CD14-positive monocyte (primary cell): ENCODE data around the gene ACSS1. TPM values are rescaled to one million over a fixed set of nuclear protein-coding genes. Genes with fewer than 3 reads are reported as not detected.

Experiments used
- DNase-seq, 3 donors: peaks; one replicate each; pipeline ENCODE4 v3.0.0-alpha.2; 2011 to 2022
- H2AFZ ChIP-seq: 2 replicates; pipeline ENCODE4 v1.6.0; 2012; ENCODE audit warnings: mild to moderate bottlenecking, low read depth, low read length, inconsistent platforms; ENCODE audit not compliant: insufficient read depth, poor library complexity, severe bottlenecking
- H3K27ac ChIP-seq, 2 donors: 1 replicate in 1 of 2; 2 replicates in 1 of 2; pipeline ENCODE4 v1.5.1; 2012 to 2013; ENCODE audit warnings: low read length in 2 of 2, control low read depth in 1 of 2, inconsistent platforms in 1 of 2, low read depth in 1 of 2, mild to moderate bottlenecking in 1 of 2
- H3K27me3 ChIP-seq, 2 donors: one replicate each; pipeline versions ENCODE4 v1.6.0 to v1.6.1; 2011 to 2013; ENCODE audit warnings: low read length in 2 of 2; ENCODE audit not compliant: control insufficient read depth in 2 of 2, insufficient read depth in 2 of 2
- H3K36me3 ChIP-seq, 2 donors: replicated peaks in 1 of 2; 1 replicate in 1 of 2; 2 replicates in 1 of 2; pipeline versions ENCODE4 v1.5.1 to v1.6.1; 2012 to 2013; ENCODE audit warnings: low read length in 2 of 2, control low read depth in 1 of 2, inconsistent platforms in 1 of 2, mild to moderate bottlenecking in 1 of 2; ENCODE audit not compliant: insufficient read depth in 2 of 2, control insufficient read depth in 1 of 2
- H3K4me1 ChIP-seq, 2 donors: 1 replicate in 1 of 2; 2 replicates in 1 of 2; pipeline versions ENCODE4 v1.5.1 to v1.6.1; 2012 to 2013; ENCODE audit warnings: low read length in 2 of 2, control low read depth in 1 of 2, inconsistent platforms in 1 of 2, mild to moderate bottlenecking in 1 of 2, moderate library complexity in 1 of 2; ENCODE audit not compliant: insufficient read depth in 2 of 2, control insufficient read depth in 1 of 2
- H3K4me2 ChIP-seq: replicated peaks from 2 replicates; pipeline ENCODE3; 2012; ENCODE audit warnings: low read length, moderate library complexity, mild to moderate bottlenecking; ENCODE audit not compliant: poor library complexity, severe bottlenecking; ENCODE audit errors: extremely low read depth
- H3K4me3 ChIP-seq, 3 experiments: fragments of 200-600 bp in 1 of 3; sonication (generic) in 1 of 3; replicated peaks in 1 of 3; 1 replicate in 2 of 3; 2 replicates in 1 of 3; pipeline ENCODE4 v1.5.1; 2011 to 2013; ENCODE audit warnings: low read length in 3 of 3, mild to moderate bottlenecking in 3 of 3, control low read depth in 2 of 3, low read depth in 2 of 3, inconsistent platforms in 1 of 3, moderate library complexity in 1 of 3
- H3K79me2 ChIP-seq: 2 replicates; pipeline ENCODE4 v1.6.0; 2012; ENCODE audit warnings: mild to moderate bottlenecking, control low read depth, inconsistent platforms, low read length, moderate library complexity; ENCODE audit not compliant: insufficient read depth
- H3K9ac ChIP-seq: 2 replicates; pipeline ENCODE4 v1.6.0; 2017; ENCODE audit warnings: low read length, mild to moderate bottlenecking; ENCODE audit not compliant: insufficient read depth, poor library complexity, severe bottlenecking
- H3K9me3 ChIP-seq, 2 donors: replicated peaks in 1 of 2; 1 replicate in 1 of 2; 2 replicates in 1 of 2; pipeline versions ENCODE4 v1.5.1 to v1.6.1; 2012 to 2013; ENCODE audit warnings: low read length in 2 of 2, control low read depth in 1 of 2; ENCODE audit not compliant: control insufficient read depth in 1 of 2, insufficient read depth in 1 of 2
- H4K20me1 ChIP-seq: 2 replicates; pipeline ENCODE4 v1.6.0; 2012; ENCODE audit warnings: mild to moderate bottlenecking, low read length, control low read depth, moderate library complexity; ENCODE audit not compliant: insufficient read depth
- H3K27ac Mint-ChIP-seq, 7 donors: one replicate each; pipeline ENCODE4 v1.8.0; 2020; ENCODE audit warnings: mild to moderate bottlenecking in 7 of 7, mixed read lengths in 7 of 7, moderate library complexity in 6 of 7, inconsistent platforms in 2 of 7
- H3K27me3 Mint-ChIP-seq, 3 donors: one replicate each; pipeline ENCODE4 v1.8.0; 2021 to 2022; ENCODE audit warnings: low read depth in 3 of 3, mild to moderate bottlenecking in 3 of 3, mixed read lengths in 3 of 3, moderate library complexity in 3 of 3, inconsistent platforms in 1 of 3
- H3K36me3 Mint-ChIP-seq, 2 donors: one replicate each; pipeline ENCODE4 v1.8.0; 2020; ENCODE audit warnings: mixed read lengths in 2 of 2, inconsistent platforms in 1 of 2, mild to moderate bottlenecking in 1 of 2
- H3K4me1 Mint-ChIP-seq: one replicate; pipeline ENCODE4 v1.8.0; 2020; ENCODE audit warnings: mild to moderate bottlenecking, mixed read lengths
- H3K4me3 Mint-ChIP-seq, 2 donors: one replicate each; pipeline ENCODE4 v1.8.0; 2020; ENCODE audit warnings: mild to moderate bottlenecking in 2 of 2, mixed read lengths in 2 of 2, moderate library complexity in 1 of 2
- H3K9me3 Mint-ChIP-seq, 7 donors: one replicate each; pipeline ENCODE4 v1.8.0; 2020 to 2022; ENCODE audit warnings: mixed read lengths in 7 of 7, mild to moderate bottlenecking in 6 of 7, moderate library complexity in 6 of 7, inconsistent platforms in 2 of 7
- WGBS: methylation state at CpG from one replicate; pipeline ENCODE4 v1.1.5; 2013; ENCODE audit warnings: missing lambda C conversion rate; ENCODE audit not compliant: insufficient coverage; 5-methylcytosine and 5-hydroxymethylcytosine counted together
- intact Hi-C, 2 donors: fragments of 100-400 bp; cut with micrococcal nuclease; formaldehyde crosslinking; loops; one replicate each; pipeline versions ENCODE4 v1.15.0 to v1.15.1; 2023
- polyA plus RNA-seq, 3 donors: library from polyadenylated mRNA; depleted of rRNA in 1 of 3; unstranded in 2 of 3; stranded (reverse) in 1 of 3; fragments of 300-500 nt in 2 of 3; fragments of >200 nt in 1 of 3; fragmentation: Illumina TruSeq in 2 of 3; gene quantifications; 1 replicate in 2 of 3; 2 replicates in 1 of 3; pipeline ENCODE4 v1.2.3, GENCODE V29; 2012 to 2021
- TF ChIP-seq, protein P1 (sequence below): fragments of 200-600 bp; IDR thresholded peaks from one replicate; pipeline ENCODE4 v1.8.0; 2022; ENCODE audit warnings: antibody characterized with exemption, mild to moderate bottlenecking

Gene ACSS1
- polyA plus RNA-seq, 3 donors: 26.6 to 32.0 (median 27.6) TPM

DNA sequence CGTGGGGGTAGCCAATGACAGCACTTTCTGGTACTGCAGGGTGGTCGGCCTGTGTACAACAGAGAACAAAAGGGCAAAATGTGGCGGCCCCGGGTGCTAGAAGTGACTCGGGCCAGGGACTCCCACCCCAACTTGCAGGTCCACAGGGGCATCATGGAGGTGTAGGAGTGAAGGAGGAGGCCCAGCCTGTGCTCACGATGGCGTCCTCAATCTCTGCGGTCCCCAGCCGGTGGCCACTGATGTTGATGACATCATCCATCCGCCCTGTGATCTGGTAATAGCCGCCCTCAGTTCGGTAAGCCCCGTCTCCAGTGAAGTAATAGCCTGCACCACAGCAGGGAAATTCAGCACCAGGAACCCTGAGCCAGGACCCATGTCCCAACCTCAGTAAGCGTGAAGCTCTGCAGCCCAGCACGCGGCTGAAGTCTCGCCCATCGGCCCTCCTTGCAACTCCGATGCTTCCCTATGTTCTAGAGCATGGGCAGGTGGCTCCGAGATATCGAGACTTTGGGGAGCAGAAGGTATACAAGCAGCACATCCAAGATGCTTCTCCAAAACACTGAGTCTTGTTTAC, 45.2 kb downstream of the ACSS1 start:
- H3K36me3 Mint-ChIP-seq: peaks cover 80 to 81% of the 10 kb centered on the region in 2 donors
- intact Hi-C loops: no loop called here
- no peaks in the 10 kb centered on the region for H3K4me1 ChIP-seq
- no peaks in the 10 kb centered on the region for H3K27me3 Mint-ChIP-seq
- no peak overlapping the region for H3K27ac Mint-ChIP-seq
- no peaks in the 10 kb centered on the region for H3K9me3 Mint-ChIP-seq
- H3K27me3 ChIP-seq: no peaks in the 10 kb centered on the region
- no peak overlapping the region for H3K4me3 Mint-ChIP-seq
- 93% methylated on average over 18 of the region's 21 CpGs for WGBS
- H3K4me2 ChIP-seq: no peak overlapping the region
- DNase-seq: no peak
- TF ChIP-seq, protein P1, sequence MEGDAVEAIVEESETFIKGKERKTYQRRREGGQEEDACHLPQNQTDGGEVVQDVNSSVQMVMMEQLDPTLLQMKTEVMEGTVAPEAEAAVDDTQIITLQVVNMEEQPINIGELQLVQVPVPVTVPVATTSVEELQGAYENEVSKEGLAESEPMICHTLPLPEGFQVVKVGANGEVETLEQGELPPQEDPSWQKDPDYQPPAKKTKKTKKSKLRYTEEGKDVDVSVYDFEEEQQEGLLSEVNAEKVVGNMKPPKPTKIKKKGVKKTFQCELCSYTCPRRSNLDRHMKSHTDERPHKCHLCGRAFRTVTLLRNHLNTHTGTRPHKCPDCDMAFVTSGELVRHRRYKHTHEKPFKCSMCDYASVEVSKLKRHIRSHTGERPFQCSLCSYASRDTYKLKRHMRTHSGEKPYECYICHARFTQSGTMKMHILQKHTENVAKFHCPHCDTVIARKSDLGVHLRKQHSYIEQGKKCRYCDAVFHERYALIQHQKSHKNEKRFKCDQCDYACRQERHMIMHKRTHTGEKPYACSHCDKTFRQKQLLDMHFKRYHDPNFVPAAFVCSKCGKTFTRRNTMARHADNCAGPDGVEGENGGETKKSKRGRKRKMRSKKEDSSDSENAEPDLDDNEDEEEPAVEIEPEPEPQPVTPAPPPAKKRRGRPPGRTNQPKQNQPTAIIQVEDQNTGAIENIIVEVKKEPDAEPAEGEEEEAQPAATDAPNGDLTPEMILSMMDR: no peak
- no peaks in the 10 kb centered on the region for H3K9me3 ChIP-seq
- no peaks in the 10 kb centered on the region for H3K79me2 ChIP-seq
- peaks cover 77 to 95% of the 10 kb centered on the region in 2 donors for H3K36me3 ChIP-seq
- no peaks in the 10 kb centered on the region for H4K20me1 ChIP-seq
- no peak overlapping the region for H3K4me3 ChIP-seq
- H3K4me1 Mint-ChIP-seq: no peaks in the 10 kb centered on the region
- H3K9ac ChIP-seq: no peak overlapping the region
- H3K27ac ChIP-seq: no peak overlapping the region
- no peak overlapping the region for H2AFZ ChIP-seq

DNA sequence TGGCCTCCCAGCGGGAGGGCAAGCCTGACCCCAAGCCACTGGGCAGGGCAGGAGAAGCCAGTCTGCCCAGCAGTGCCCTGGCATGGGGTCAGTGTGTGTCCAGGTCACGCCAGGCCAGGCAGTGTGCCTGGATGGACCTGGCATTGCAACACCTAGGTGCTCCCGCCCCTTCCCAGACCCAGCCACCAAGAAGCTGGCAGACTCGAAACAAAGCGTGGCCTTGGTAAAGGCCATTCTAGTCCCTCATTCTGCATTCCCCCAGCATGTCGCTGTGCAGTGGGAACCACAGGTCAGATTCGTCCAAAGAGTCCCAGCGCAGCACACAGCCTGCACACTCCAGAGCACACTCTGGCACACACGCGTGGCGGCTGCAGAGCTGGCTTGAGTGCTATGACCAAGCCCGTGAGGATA, 46.1 kb downstream of the ACSS1 start:
- Mint-ChIP-seq H3K36me3 (peaks cover 82 to 85% of the 10 kb centered on the region in 2 donors), H3K27me3 (no peaks in the 10 kb centered on the region), H3K4me1 (no peaks in the 10 kb centered on the region), H3K27ac (no peak overlapping the region), H3K4me3 (no peak overlapping the region), H3K9me3 (no peaks in the 10 kb centered on the region)
- DNase-seq: no peak
- intact Hi-C loops: no loop called here
- Histone ChIP-seq H3K4me3 (no peak overlapping the region), H4K20me1 (no peaks in the 10 kb centered on the region), H3K4me1 (no peaks in the 10 kb centered on the region), H3K79me2 (no peaks in the 10 kb centered on the region), H3K27ac (no peak overlapping the region), H3K4me2 (no peak overlapping the region), H3K9me3 (no peaks in the 10 kb centered on the region), H2AFZ (no peak overlapping the region), H3K27me3 (no peaks in the 10 kb centered on the region), H3K36me3 (peaks cover 80 to 96% of the 10 kb centered on the region in 2 donors), H3K9ac (no peak overlapping the region)
- TF ChIP-seq, protein P1: no peak
- 94% methylated on average over 12 of the region's 12 CpGs for WGBS
